ENCODE results near the gene SPRY1. TPM values are rescaled to one million over a fixed set of nuclear protein-coding genes. Genes with fewer than 3 reads are reported as not detected.

Gene SPRY1
- total RNA-seq, 2 experiments from 2014 or later, result 0.13 to 0.79 TPM

DNA sequence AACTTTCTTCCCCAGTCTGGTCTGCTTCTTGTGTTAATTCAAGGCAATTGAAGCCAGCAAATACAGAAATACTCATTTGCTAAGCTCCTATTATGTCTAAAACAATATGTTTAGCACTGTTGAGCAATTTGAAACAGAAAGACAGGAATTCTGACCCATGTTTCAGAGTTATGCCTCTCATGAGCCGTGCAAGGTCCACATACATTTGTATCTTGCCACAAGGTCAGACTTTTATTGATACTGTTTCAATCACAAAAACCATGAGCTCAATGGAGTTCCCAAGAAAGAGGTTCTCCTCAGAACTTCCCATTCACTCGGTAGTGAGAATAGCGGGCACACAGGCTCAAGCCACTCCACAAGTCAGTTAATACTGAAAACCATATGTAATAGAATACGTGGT lies 47.6 kb upstream of the SPRY1 start:
- ChIA-PET CTCF (ENCODE audit: unreplicated experiment) (interaction anchor here (3.1 kb wide), 1 partner anchor 11 kb away, joined by 12 read pairs; no protein-coding TSS in a partner anchor), POLR2A (interaction anchor here (0.8 to 5.7 kb wide), 4 partner anchors 9 to 46 kb away, joined by 3 to 51 read pairs (median 4); no protein-coding TSS in a partner anchor)
- Histone ChIP-seq H2AFZ (ENCODE audit: low read length) (no peak overlapping the region), H3K4me1 (ENCODE audit: insufficient read depth, low read length, poor library complexity, severe bottlenecking) (peaks cover 50% of the 10 kb centered on the region), H4K20me1 (ENCODE audit: insufficient read depth, low read length) (no peaks in the 10 kb centered on the region), H3K27ac (ENCODE audit: low read depth, low read length, poor library complexity, severe bottlenecking) (no peak overlapping the region), H3K4me3 (ENCODE audit: low read depth, low read length, poor library complexity, severe bottlenecking) (no peak overlapping the region), H3K79me2 (ENCODE audit: insufficient read depth, low read depth, low read length) (no peaks in the 10 kb centered on the region), H3K9me2 (ENCODE audit: insufficient read depth, low read length) (no peaks in the 10 kb centered on the region), H3K36me3 (ENCODE audit: insufficient read depth, low read length) (no peaks in the 10 kb centered on the region), H3K4me2 (ENCODE audit: low read length) (no peak overlapping the region), H3K9me3 (ENCODE audit: low read length) (no peaks in the 10 kb centered on the region)
- no peak for DNase-seq (ENCODE audit: low spot score)
- no TSS peak for BruUV-seq (replicated peaks)
- intact Hi-C loops (cut with micrococcal nuclease; ENCODE audit: unreplicated experiment), result no loop called here
- no peak for TF ChIP-seq EZH2phosphoT487 (IDR thresholded peaks at IDR 0.05; ENCODE audit: borderline replicate concordance, low read depth, low read length)
- TF ChIP-seq, protein P1, sequence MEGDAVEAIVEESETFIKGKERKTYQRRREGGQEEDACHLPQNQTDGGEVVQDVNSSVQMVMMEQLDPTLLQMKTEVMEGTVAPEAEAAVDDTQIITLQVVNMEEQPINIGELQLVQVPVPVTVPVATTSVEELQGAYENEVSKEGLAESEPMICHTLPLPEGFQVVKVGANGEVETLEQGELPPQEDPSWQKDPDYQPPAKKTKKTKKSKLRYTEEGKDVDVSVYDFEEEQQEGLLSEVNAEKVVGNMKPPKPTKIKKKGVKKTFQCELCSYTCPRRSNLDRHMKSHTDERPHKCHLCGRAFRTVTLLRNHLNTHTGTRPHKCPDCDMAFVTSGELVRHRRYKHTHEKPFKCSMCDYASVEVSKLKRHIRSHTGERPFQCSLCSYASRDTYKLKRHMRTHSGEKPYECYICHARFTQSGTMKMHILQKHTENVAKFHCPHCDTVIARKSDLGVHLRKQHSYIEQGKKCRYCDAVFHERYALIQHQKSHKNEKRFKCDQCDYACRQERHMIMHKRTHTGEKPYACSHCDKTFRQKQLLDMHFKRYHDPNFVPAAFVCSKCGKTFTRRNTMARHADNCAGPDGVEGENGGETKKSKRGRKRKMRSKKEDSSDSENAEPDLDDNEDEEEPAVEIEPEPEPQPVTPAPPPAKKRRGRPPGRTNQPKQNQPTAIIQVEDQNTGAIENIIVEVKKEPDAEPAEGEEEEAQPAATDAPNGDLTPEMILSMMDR (conservative IDR thresholded peaks at IDR 0.05; ENCODE audit: low read length), result no peak

DNA sequence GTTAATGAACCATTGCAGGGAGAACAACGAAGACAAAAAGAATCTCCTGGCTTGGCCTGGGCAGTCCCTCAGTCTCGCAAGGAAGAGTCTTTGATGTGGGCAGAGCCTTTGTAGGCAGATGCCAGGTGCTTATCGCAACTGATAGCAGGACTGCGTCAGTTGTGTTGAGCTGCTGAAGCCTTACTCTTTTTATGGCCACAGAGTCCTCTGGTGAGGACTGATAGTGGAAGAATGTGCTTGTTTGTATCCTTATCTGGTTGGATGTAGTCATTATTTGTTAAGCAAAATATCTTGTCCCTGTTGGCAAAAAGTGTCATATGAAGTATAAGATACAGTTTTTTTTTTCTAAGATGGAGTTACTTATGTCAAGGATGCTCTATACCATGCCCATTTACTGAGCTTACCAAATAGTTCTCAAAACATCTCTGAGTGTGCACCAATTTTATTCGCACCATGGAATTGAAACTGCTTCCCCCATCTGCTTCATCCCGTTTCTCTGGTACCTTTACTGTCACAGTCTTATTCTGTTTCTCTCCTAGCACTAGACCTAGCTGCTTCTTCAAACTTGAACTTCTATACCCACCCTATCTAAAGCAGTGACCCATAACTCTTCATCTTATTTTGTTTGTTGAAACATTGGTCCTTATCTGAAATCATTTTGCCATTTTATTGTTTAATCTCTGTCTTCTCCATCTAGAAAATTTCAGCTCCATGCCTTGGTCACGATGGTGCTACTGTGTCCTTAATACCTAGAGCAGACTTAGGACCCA lies 47.0 kb upstream of the SPRY1 start:
- Histone ChIP-seq H3K4me2 (ENCODE audit: low read length) (no peak overlapping the region), H3K9me2 (ENCODE audit: insufficient read depth, low read length) (no peaks in the 10 kb centered on the region), H3K79me2 (ENCODE audit: insufficient read depth, low read depth, low read length) (no peaks in the 10 kb centered on the region), H3K9me3 (ENCODE audit: low read length) (no peaks in the 10 kb centered on the region), H3K4me1 (ENCODE audit: insufficient read depth, low read length, poor library complexity, severe bottlenecking) (peaks cover 44% of the 10 kb centered on the region), H4K20me1 (ENCODE audit: insufficient read depth, low read length) (no peaks in the 10 kb centered on the region), H3K36me3 (ENCODE audit: insufficient read depth, low read length) (no peaks in the 10 kb centered on the region), H3K4me3 (ENCODE audit: low read depth, low read length, poor library complexity, severe bottlenecking) (no peak overlapping the region), H2AFZ (ENCODE audit: low read length) (no peak overlapping the region), H3K27ac (ENCODE audit: low read depth, low read length, poor library complexity, severe bottlenecking) (no peak overlapping the region)
- CTCF ChIA-PET (ENCODE audit: unreplicated experiment), result interaction anchor here (1.0 to 3.1 kb wide), 2 partner anchors 10 to 424 kb away, joined by 4 to 12 read pairs; no protein-coding TSS in a partner anchor
- intact Hi-C loops (cut with micrococcal nuclease; ENCODE audit: unreplicated experiment), result no loop called here
- POLR2A ChIA-PET, result interaction anchor here (0.7 to 5.7 kb wide), 5 partner anchors 10 to 47 kb away, joined by 3 to 51 read pairs (median 3); no protein-coding TSS in a partner anchor
- TF ChIP-seq EZH2phosphoT487 (IDR thresholded peaks at IDR 0.05; ENCODE audit: borderline replicate concordance, low read depth, low read length), result no peak
- TF ChIP-seq, protein P1 (conservative IDR thresholded peaks at IDR 0.05; ENCODE audit: low read length), result no peak
- BruUV-seq (replicated peaks), result TSS peak; percentile 47
- no peak for DNase-seq (ENCODE audit: low spot score)

DNA sequence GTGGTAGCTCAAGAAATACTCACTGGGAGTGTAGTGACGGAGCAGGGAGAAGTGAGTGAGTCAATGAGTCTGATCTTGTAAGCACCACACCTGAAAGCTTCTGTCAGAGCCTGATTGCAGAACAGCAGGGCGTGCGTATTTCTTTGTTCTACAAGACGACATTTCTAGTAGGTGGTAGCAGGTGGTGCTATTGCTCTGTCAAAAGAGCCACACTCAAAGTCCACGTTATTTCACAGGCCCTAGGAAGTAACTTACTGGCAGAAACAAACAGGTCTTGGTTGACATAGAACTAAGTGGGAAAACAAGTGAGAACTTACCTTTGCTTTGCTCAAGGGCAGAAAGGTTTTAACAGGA lies 46.4 kb upstream of the SPRY1 start:
- POLR2A ChIA-PET, result interaction anchor here (0.7 to 5.7 kb wide), 4 partner anchors 10 to 38 kb away, joined by 3 to 51 read pairs (median 4); no protein-coding TSS in a partner anchor
- Histone ChIP-seq H3K36me3 (ENCODE audit: insufficient read depth, low read length) (no peaks in the 10 kb centered on the region), H3K27ac (ENCODE audit: low read depth, low read length, poor library complexity, severe bottlenecking) (no peak overlapping the region), H3K79me2 (ENCODE audit: insufficient read depth, low read depth, low read length) (no peaks in the 10 kb centered on the region), H3K4me3 (ENCODE audit: low read depth, low read length, poor library complexity, severe bottlenecking) (no peak overlapping the region), H4K20me1 (ENCODE audit: insufficient read depth, low read length) (no peaks in the 10 kb centered on the region), H3K9me2 (ENCODE audit: insufficient read depth, low read length) (no peaks in the 10 kb centered on the region), H3K9me3 (ENCODE audit: low read length) (no peaks in the 10 kb centered on the region), H3K4me2 (ENCODE audit: low read length) (no peak overlapping the region), H3K4me1 (ENCODE audit: insufficient read depth, low read length, poor library complexity, severe bottlenecking) (peaks cover 41% of the 10 kb centered on the region), H2AFZ (ENCODE audit: low read length) (0 out of 2 replicates have a peak overlapping the region, but pooled peaks have one; percentile 24)
- intact Hi-C loops (cut with micrococcal nuclease; ENCODE audit: unreplicated experiment), result no loop called here
- no peak for TF ChIP-seq EZH2phosphoT487 (IDR thresholded peaks at IDR 0.05; ENCODE audit: borderline replicate concordance, low read depth, low read length)
- TF ChIP-seq, protein P1 (conservative IDR thresholded peaks at IDR 0.05; ENCODE audit: low read length), result peak; percentile 81
- BruUV-seq (replicated peaks), result no TSS peak
- peak; percentile 82 for DNase-seq (ENCODE audit: low spot score)
- CTCF ChIA-PET (ENCODE audit: unreplicated experiment), result interaction anchor here (1.0 to 3.1 kb wide), 2 partner anchors 10 to 423 kb away, joined by 4 to 12 read pairs; no protein-coding TSS in a partner anchor

Measured in OCI-LY7 (cell line).